IMR-90 (cell line): Measurements from ENCODE around the gene MPZ.

ENCODE experiments used
- BHLHE40 ChIP-seq: fragments of 150-350 bp; IDR thresholded peaks from 2 replicates; pipeline ENCODE4 v1.6.1; 2016; ENCODE audit warnings: mild to moderate bottlenecking, low read depth, low read length
- CEBPB ChIP-seq: IDR thresholded peaks from 2 replicates; pipeline ENCODE4 v1.6.1; 2012; ENCODE audit warnings: low read depth, low read length, improper control_type of control experiment
- CHD1 ChIP-seq: IDR thresholded peaks from 2 replicates; pipeline ENCODE4 v1.6.1; 2012; ENCODE audit warnings: low read depth, low read length, improper control_type of control experiment
- CTCF ChIP-seq: conservative IDR thresholded peaks from 2 replicates; pipeline ENCODE4 v1.5.1; 2012; ENCODE audit warnings: mild to moderate bottlenecking, low read depth, low read length, improper control_type of control experiment
- ELK1 ChIP-seq: fragments of 150-350 bp; IDR thresholded peaks from 2 replicates; pipeline ENCODE4 v1.6.1; 2016; ENCODE audit warnings: low read depth, mild to moderate bottlenecking, low read length, moderate library complexity, borderline replicate concordance
- FOS ChIP-seq: fragments of 150-350 bp; IDR thresholded peaks from 2 replicates; pipeline ENCODE4 v1.6.1; 2016; ENCODE audit warnings: low read depth, low read length
- MAFK ChIP-seq: IDR thresholded peaks from 2 replicates; pipeline ENCODE4 v1.6.1; 2012; ENCODE audit warnings: low read depth, low read length, improper control_type of control experiment
- MAZ ChIP-seq: IDR thresholded peaks from 2 replicates; pipeline ENCODE4 v1.6.1; 2012; ENCODE audit warnings: low read depth, mild to moderate bottlenecking, low read length, improper control_type of control experiment, moderate library complexity, borderline replicate concordance
- MXI1 ChIP-seq: IDR thresholded peaks from 2 replicates; pipeline ENCODE4 v1.6.1; 2012; ENCODE audit warnings: low read depth, mild to moderate bottlenecking, low read length, moderate library complexity, borderline replicate concordance
- POLR2A ChIP-seq: IDR thresholded peaks from 2 replicates; pipeline ENCODE4 v1.6.1; 2012; ENCODE audit warnings: mild to moderate bottlenecking, low read depth, low read length
- RAD21 ChIP-seq: IDR thresholded peaks from 2 replicates; pipeline ENCODE4 v1.6.1; 2012; ENCODE audit warnings: low read length, improper control_type of control experiment
- RCOR1 ChIP-seq: IDR thresholded peaks from 2 replicates; pipeline ENCODE4 v1.6.1; 2012; ENCODE audit warnings: mild to moderate bottlenecking, low read length, improper control_type of control experiment; ENCODE audit not compliant: insufficient replicate concordance
- SMC3 ChIP-seq: fragments of 150-350 bp; IDR thresholded peaks from 2 replicates; pipeline ENCODE4 v1.6.1; 2016; ENCODE audit warnings: low read depth, mild to moderate bottlenecking, antibody characterized with exemption, low read length, moderate library complexity
- USF2 ChIP-seq: fragments of 150-350 bp; IDR thresholded peaks from 2 replicates; pipeline ENCODE4 v1.6.1; 2017; ENCODE audit warnings: mild to moderate bottlenecking, antibody characterized with exemption, low read length, low read depth

GRCh38 chr1:161285113-161285512, 24.7 kb downstream of the MPZ start:
- no peak for TF ChIP-seq CTCF
- TF ChIP-seq USF2: no peak
- TF ChIP-seq POLR2A: no peak
- TF ChIP-seq SMC3: no peak
- TF ChIP-seq RCOR1: no peak
- TF ChIP-seq BHLHE40: no peak
- TF ChIP-seq MXI1: no peak
- no peak for TF ChIP-seq RAD21
- no peak for TF ChIP-seq CHD1
- TF ChIP-seq MAFK: no peak
- no peak for TF ChIP-seq MAZ
- no peak for TF ChIP-seq FOS
- no peak for TF ChIP-seq CEBPB
- no peak for TF ChIP-seq ELK1
